Fibroblast of lung (primary cell): ENCODE results near the gene FOXO3B.
"Not testable (repeated sequence)": the region's sequence is repeated elsewhere in the genome, so short reads cannot be mapped to it uniquely, and the experiment has no call there.

Experiments used
- EZH2 ChIP-seq: IDR thresholded peaks from 2 replicates; pipeline ENCODE4 v1.5.1; 2012; ENCODE audit warnings: low read length, control low read depth, mild to moderate bottlenecking; ENCODE audit errors: missing control alignments
- TF ChIP-seq, protein P1 (sequence below), 2 donors: IDR thresholded peaks in 1 of 2; conservative IDR thresholded peaks in 1 of 2; 1 replicate in 1 of 2; 2 replicates in 1 of 2; pipeline ENCODE4 v1.5.1; 2011 to 2012; ENCODE audit warnings: low read length in 2 of 2, control low read depth in 1 of 2, inconsistent platforms in 1 of 2, low read depth in 1 of 2, mild to moderate bottlenecking in 1 of 2

DNA sequence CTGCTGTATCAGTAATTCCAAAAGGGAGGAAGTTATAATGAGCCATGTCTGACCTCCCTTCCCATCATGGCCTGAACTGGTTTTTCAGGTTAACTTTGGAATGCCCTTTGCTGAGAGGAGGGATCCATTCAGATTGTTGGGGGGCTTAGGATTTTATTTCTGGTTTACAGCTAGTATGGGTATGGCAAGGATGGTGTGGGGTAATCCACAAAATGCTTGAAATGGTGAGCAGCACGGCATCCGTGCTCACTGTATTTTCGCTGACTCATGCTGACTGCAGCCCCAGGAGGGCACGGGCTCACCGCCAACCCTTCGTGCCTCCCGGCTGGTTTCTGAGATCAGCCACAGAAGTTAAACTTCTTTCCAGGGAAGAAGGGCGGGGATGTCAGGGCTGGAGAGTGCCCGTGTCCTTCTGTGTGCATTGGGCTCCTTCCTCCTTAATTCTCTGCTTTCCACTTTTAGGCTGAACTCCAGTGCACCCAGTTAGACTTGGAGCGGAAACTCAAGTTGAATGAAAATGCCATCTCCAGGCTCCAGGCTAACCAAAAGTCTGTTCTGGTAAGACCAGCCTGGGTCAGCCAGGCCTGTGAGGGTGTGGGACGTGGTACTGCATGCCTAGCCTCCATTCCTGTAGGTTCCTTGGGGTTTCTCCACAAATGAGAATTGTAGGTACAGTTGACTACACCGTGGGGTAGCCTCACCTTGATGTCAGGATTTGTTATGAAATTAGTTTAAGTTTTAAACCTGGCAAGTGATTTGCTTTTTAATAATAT is 39.8 kb upstream of the FOXO3B start:
- TF ChIP-seq, protein P1, sequence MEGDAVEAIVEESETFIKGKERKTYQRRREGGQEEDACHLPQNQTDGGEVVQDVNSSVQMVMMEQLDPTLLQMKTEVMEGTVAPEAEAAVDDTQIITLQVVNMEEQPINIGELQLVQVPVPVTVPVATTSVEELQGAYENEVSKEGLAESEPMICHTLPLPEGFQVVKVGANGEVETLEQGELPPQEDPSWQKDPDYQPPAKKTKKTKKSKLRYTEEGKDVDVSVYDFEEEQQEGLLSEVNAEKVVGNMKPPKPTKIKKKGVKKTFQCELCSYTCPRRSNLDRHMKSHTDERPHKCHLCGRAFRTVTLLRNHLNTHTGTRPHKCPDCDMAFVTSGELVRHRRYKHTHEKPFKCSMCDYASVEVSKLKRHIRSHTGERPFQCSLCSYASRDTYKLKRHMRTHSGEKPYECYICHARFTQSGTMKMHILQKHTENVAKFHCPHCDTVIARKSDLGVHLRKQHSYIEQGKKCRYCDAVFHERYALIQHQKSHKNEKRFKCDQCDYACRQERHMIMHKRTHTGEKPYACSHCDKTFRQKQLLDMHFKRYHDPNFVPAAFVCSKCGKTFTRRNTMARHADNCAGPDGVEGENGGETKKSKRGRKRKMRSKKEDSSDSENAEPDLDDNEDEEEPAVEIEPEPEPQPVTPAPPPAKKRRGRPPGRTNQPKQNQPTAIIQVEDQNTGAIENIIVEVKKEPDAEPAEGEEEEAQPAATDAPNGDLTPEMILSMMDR (conservative IDR thresholded peaks at IDR 0.05 in 1 of 2, IDR thresholded peaks at IDR 0.05 in 1 of 2; ENCODE audit: low read depth in 1 of 2, low read length in 2 of 2) = not testable (repeated sequence)
- TF ChIP-seq EZH2 = not testable (repeated sequence)
